H1 (cell line): ENCODE measurements around the gene LAPTM4A. TPM values are rescaled to one million over a fixed set of nuclear protein-coding genes. Genes with fewer than 3 reads are reported as not detected.

ENCODE experiments used
- CTCF ChIA-PET: fragments of 300-600 bp; sonication (Branson Sonifier 250); formaldehyde crosslinking; loops from one replicate; lab custom pipeline; 2021; ENCODE audit not compliant: partially characterized antibody; lab: Charles Lee
- POLR2A ChIA-PET: fragments of 300-600 bp; sonication (Branson Sonifier 250); formaldehyde crosslinking; loops from one replicate; lab custom pipeline; 2021; ENCODE audit warnings: inconsistent platforms; ENCODE audit not compliant: partially characterized antibody; lab: Charles Lee
- DNase-seq, 2 experiments: peaks; one replicate each; pipeline versions ENCODE4 v3.0.0 to v3.0.0-alpha.2; 2010 to 2022; ENCODE audit warnings: low spot score in 2 of 2, low read depth in 1 of 2, mixed read lengths in 1 of 2
- FAIRE-seq: peaks from 2 replicates; lab custom pipeline; 2011; peaks lifted over from hg19 to GRCh38; lab: Jason Lieb, UNC
- H2AFZ ChIP-seq: 2 replicates; pipeline ENCODE4 v1.8.1; 2012; ENCODE audit warnings: low read length, inconsistent platforms
- H2AK5ac ChIP-seq: 2 replicates; pipeline ENCODE4 v1.6.1; 2013; ENCODE audit warnings: low read depth, low read length
- H2BK120ac ChIP-seq: replicated peaks from 2 replicates; pipeline ENCODE3; 2013; ENCODE audit warnings: low read depth, low read length, inconsistent platforms
- H2BK12ac ChIP-seq: 2 replicates; pipeline ENCODE4 v1.6.1; 2013; ENCODE audit warnings: low read depth, low read length
- H2BK15ac ChIP-seq: 2 replicates; pipeline ENCODE4 v1.6.1; 2013; ENCODE audit warnings: low read length
- H2BK20ac ChIP-seq: 2 replicates; pipeline ENCODE4 v1.6.1; 2013; ENCODE audit warnings: low read length
- H2BK5ac ChIP-seq: 2 replicates; pipeline ENCODE4 v1.6.1; 2013; ENCODE audit warnings: low read depth, low read length
- H3K14ac ChIP-seq: 2 replicates; pipeline ENCODE4 v1.6.1; 2013; ENCODE audit warnings: inconsistent platforms; ENCODE audit not compliant: insufficient read length
- H3K18ac ChIP-seq: 2 replicates; pipeline ENCODE4 v1.6.1; 2013; ENCODE audit warnings: low read length; ENCODE audit errors: extremely low read depth
- H3K23ac ChIP-seq: 2 replicates; pipeline ENCODE4 v1.6.1; 2013; ENCODE audit warnings: inconsistent platforms; ENCODE audit not compliant: insufficient read length
- H3K23me2 ChIP-seq: 2 replicates; pipeline ENCODE4 v1.6.1; 2013; ENCODE audit warnings: low read depth, low read length
- H3K27ac ChIP-seq: 2 replicates; pipeline ENCODE4 v1.6.1; 2011; ENCODE audit warnings: low read depth, low read length, inconsistent platforms
- H3K27me3 ChIP-seq, 4 experiments: replicated peaks in 1 of 4; 1 replicate in 1 of 4; 2 replicates in 3 of 4; pipeline versions ENCODE4 v1.6.1 to v1.8.1; 2011 to 2013; ENCODE audit warnings: low read length in 3 of 4, mild to moderate bottlenecking in 3 of 4, inconsistent platforms in 2 of 4, mixed read lengths in 2 of 4, moderate library complexity in 1 of 4; ENCODE audit not compliant: control insufficient read depth in 3 of 4, insufficient read depth in 3 of 4; ENCODE audit errors: extremely low read depth in 1 of 4
- H3K36me3 ChIP-seq, 4 experiments: 2 replicates each; pipeline versions ENCODE4 v1.6.1 to v1.8.1; 2011 to 2013; ENCODE audit warnings: mild to moderate bottlenecking in 4 of 4, low read length in 3 of 4, moderate library complexity in 2 of 4, control low read depth in 1 of 4, inconsistent platforms in 1 of 4; ENCODE audit not compliant: insufficient read depth in 4 of 4, control insufficient read depth in 2 of 4
- H3K4ac ChIP-seq: replicated peaks from 2 replicates; pipeline ENCODE3; 2013; ENCODE audit warnings: low read length, low read depth, mixed read lengths, inconsistent platforms; ENCODE audit not compliant: insufficient read length
- H3K4me1 ChIP-seq, 4 experiments: replicated peaks in 1 of 4; 1 replicate in 1 of 4; 2 replicates in 3 of 4; pipeline versions ENCODE4 v1.6.1 to v1.8.1; 2011 to 2013; ENCODE audit warnings: low read length in 3 of 4, inconsistent platforms in 2 of 4, mixed read lengths in 1 of 4; ENCODE audit not compliant: insufficient read depth in 4 of 4, control insufficient read depth in 3 of 4
- H3K4me2 ChIP-seq, 2 experiments: 2 replicates each; pipeline versions ENCODE4 v1.6.1 to v1.8.1; 2011 to 2013; ENCODE audit warnings: low read depth in 2 of 2, low read length in 2 of 2, control low read depth in 1 of 2, inconsistent platforms in 1 of 2, mild to moderate bottlenecking in 1 of 2; ENCODE audit not compliant: insufficient read depth in 1 of 2
- H3K4me3 ChIP-seq, 4 experiments: fragments of 200-600, 300-600 bp in 1 of 4; sonication (generic), shearing (Covaris generic), sonication (Bioruptor Twin) in 1 of 4; 2 replicates each; pipeline versions ENCODE4 v1.5.1 to v1.8.1; 2011 to 2016; ENCODE audit warnings: low read length in 4 of 4, low read depth in 3 of 4, control low read depth in 2 of 4, inconsistent platforms in 2 of 4, mild to moderate bottlenecking in 2 of 4, mixed read lengths in 1 of 4, moderate library complexity in 1 of 4; ENCODE audit not compliant: insufficient read depth in 2 of 4; ENCODE audit errors: extremely low read depth in 1 of 4
- H3K56ac ChIP-seq: replicated peaks from 2 replicates; pipeline ENCODE3; 2013; ENCODE audit warnings: low read depth, mild to moderate bottlenecking, mixed read lengths, low read length, inconsistent platforms; ENCODE audit not compliant: insufficient read length
- H3K79me1 ChIP-seq: 2 replicates; pipeline ENCODE4 v1.6.1; 2013; ENCODE audit warnings: low read depth, low read length, control low read depth
- H3K79me2 ChIP-seq, 2 experiments: 2 replicates each; pipeline versions ENCODE4 v1.6.1 to v1.8.1; 2012 to 2013; ENCODE audit warnings: low read length in 2 of 2, mild to moderate bottlenecking in 2 of 2, inconsistent platforms in 1 of 2; ENCODE audit not compliant: insufficient read depth in 2 of 2, control insufficient read depth in 1 of 2
- H3K9ac ChIP-seq, 4 experiments: replicated peaks in 1 of 4; 1 replicate in 1 of 4; 2 replicates in 3 of 4; pipeline versions ENCODE4 v1.6.1 to v1.8.1; 2011 to 2013; ENCODE audit warnings: low read depth in 3 of 4, low read length in 3 of 4, control low read depth in 2 of 4, mild to moderate bottlenecking in 2 of 4, moderate library complexity in 2 of 4, inconsistent platforms in 1 of 4; ENCODE audit errors: extremely low read depth in 1 of 4
- H3K9me3 ChIP-seq, 2 experiments: 2 replicates each; pipeline versions ENCODE4 v1.6.1 to v1.8.1; 2012 to 2013; ENCODE audit warnings: mild to moderate bottlenecking in 2 of 2, moderate library complexity in 2 of 2, control low read depth in 1 of 2, inconsistent platforms in 1 of 2, low read depth in 1 of 2, low read length in 1 of 2, mixed read lengths in 1 of 2; ENCODE audit not compliant: insufficient read depth in 2 of 2
- H4K20me1 ChIP-seq, 2 experiments: replicated peaks in 1 of 2; 2 replicates each; pipeline versions ENCODE3 to v1.8.1; 2011 to 2013; ENCODE audit warnings: inconsistent platforms in 2 of 2, low read length in 2 of 2, mild to moderate bottlenecking in 1 of 2; ENCODE audit not compliant: insufficient read depth in 2 of 2, control insufficient read depth in 1 of 2
- H4K5ac ChIP-seq: 2 replicates; pipeline ENCODE4 v1.6.1; 2013; ENCODE audit warnings: low read length, low read depth, mixed read lengths, inconsistent platforms; ENCODE audit not compliant: insufficient read length
- H4K8ac ChIP-seq: 2 replicates; pipeline ENCODE4 v1.8.0; 2013; ENCODE audit warnings: mild to moderate bottlenecking, moderate library complexity, low read length, inconsistent platforms; ENCODE audit not compliant: insufficient read depth; ENCODE audit errors: extremely low read depth
- H4K91ac ChIP-seq: replicated peaks from 2 replicates; pipeline ENCODE3; 2013; ENCODE audit warnings: low read length, mixed read lengths, inconsistent platforms; ENCODE audit not compliant: insufficient read length
- CHD2 ChIP-seq: IDR thresholded peaks from 2 replicates; pipeline ENCODE4 v1.6.1; 2012; ENCODE audit warnings: low read length, improper control_type of control experiment
- HDAC6 ChIP-seq: IDR thresholded peaks from one replicate; pipeline ENCODE4 v1.7.1; 2012; ENCODE audit warnings: low read depth, mild to moderate bottlenecking, inconsistent platforms, low read length, moderate library complexity
- RFX5 ChIP-seq: IDR thresholded peaks from 2 replicates; pipeline ENCODE4 v1.6.1; 2011; ENCODE audit warnings: low read depth, low read length, improper control_type of control experiment, borderline replicate concordance
- RNF2 ChIP-seq: fragments of 200-900, 300-1000 bp; sonication (generic); IDR thresholded peaks from 2 replicates; pipeline ENCODE4 v1.7.1; 2016; ENCODE audit warnings: borderline replicate concordance, low read depth, mild to moderate bottlenecking, antibody characterized with exemption, low read length; ENCODE audit not compliant: poor library complexity, severe bottlenecking; ENCODE audit errors: missing control alignments
- SIN3A ChIP-seq, 2 experiments: IDR thresholded peaks in 1 of 2; conservative IDR thresholded peaks in 1 of 2; 2 replicates each; pipeline ENCODE4 v1.6.1; 2011 to 2012; ENCODE audit warnings: low read length in 2 of 2, improper control_type of control experiment in 1 of 2, low read depth in 1 of 2, mild to moderate bottlenecking in 1 of 2
- SIX5 ChIP-seq: IDR thresholded peaks from 2 replicates; pipeline ENCODE4 v1.6.1; 2011; ENCODE audit warnings: mild to moderate bottlenecking, low read depth, low read length
- WGBS, 2 experiments: shearing (Covaris generic) in 1 of 2; methylation state at CpG; one replicate each; pipeline versions ENCODE4 v1.1.6 to v1.1.7; 2013 to 2015; ENCODE audit warnings: low lambda C conversion rate in 2 of 2, mixed read lengths in 2 of 2, inconsistent platforms in 1 of 2, low coverage in 1 of 2, missing lambda C conversion rate in 1 of 2; ENCODE audit not compliant: insufficient replicate concordance in 2 of 2, insufficient coverage in 1 of 2, insufficient read length in 1 of 2; ENCODE audit errors: extremely low coverage in 1 of 2, missing lambda C conversion rate in 1 of 2; 5-methylcytosine and 5-hydroxymethylcytosine counted together
- polyA plus RNA-seq, 7 experiments: library from polyadenylated mRNA; depleted of rRNA in 3 of 7; stranded (reverse) in 5 of 7; unstranded in 2 of 7; fragments of >200 nt in 5 of 7; fragments of 200-250 nt in 2 of 7; gene quantifications; 1 replicate in 5 of 7; 2 replicates in 1 of 7; 4 replicates in 1 of 7; pipeline versions ENCODE4 v1.2.1 to v1.2.3, GENCODE V29; 2011 to 2013; ENCODE audit warnings: missing spikeins in 2 of 7, mixed read lengths in 2 of 7
- total RNA-seq: library from RNA; stranded (reverse); fragmentation: NEBNext Ultra II Directional; extraction: Animal tissue kit (Norgen Biotek cat#: 25700); gene quantifications from 2 replicates; pipeline ENCODE4 v1.2.1, GENCODE V29; 2021

Gene LAPTM4A
- total and polyA plus RNA-seq, 2 of the 8 experiments (the other 6 are each of a cell fraction or from before 2014, with no cell fraction given): 193 to 419 TPM

- FAIRE-seq: no peak
- H2AFZ ChIP-seq: no peak overlapping the region
- no peak overlapping the region for H2BK12ac ChIP-seq
- no peak overlapping the region for H4K8ac ChIP-seq
- DNase-seq: no peak
- H2AK5ac ChIP-seq: no peak overlapping the region
- H3K23ac ChIP-seq: no peak overlapping the region
- H3K18ac ChIP-seq: no peak overlapping the region
- H2BK20ac ChIP-seq: no peak overlapping the region
- H3K36me3 ChIP-seq: no peaks in the 10 kb centered on the region; a peak in 1 of 8 replicates
- H4K5ac ChIP-seq: no peak overlapping the region
- no peak overlapping the region for H3K14ac ChIP-seq
- H3K27me3 ChIP-seq: no peaks in the 10 kb centered on the region
- no peak overlapping the region for H2BK5ac ChIP-seq
- peaks cover 0 to 5% (median 0%) of the 10 kb centered on the region in 4 experiments; a peak in 3 of 7 replicates for H3K4me1 ChIP-seq
- no peak overlapping the region for H3K4ac ChIP-seq
- WGBS, 2 experiments: 20% methylated on average over 4 of the region's 4 CpGs; no CpG with 5 or more reads in 1 of the 2 experiments
- ChIA-PET POLR2A (interaction anchor here (0.8 to 1.4 kb wide), 4 partner anchors 8 to 25 kb away, joined by 3 to 4 read pairs (median 4); no protein-coding TSS in a partner anchor), CTCF (interaction anchor here (2.2 to 7.5 kb wide), 3 partner anchors 24 to 94 kb away, joined by 6 to 57 read pairs (median 7); no protein-coding TSS in a partner anchor)
- peak overlapping the region; percentile 32 to 93 (median 46) for H3K9ac ChIP-seq
- H3K27ac ChIP-seq: 0 out of 2 replicates have a peak overlapping the region, but pooled peaks have one; percentile 29
- H3K79me1 ChIP-seq: peaks cover 4% of the 10 kb centered on the region; the same call in 1 of the 2 replicates
- no peak overlapping the region for H3K56ac ChIP-seq
- H3K23me2 ChIP-seq: peaks cover 10% of the 10 kb centered on the region
- H4K20me1 ChIP-seq: peaks cover 1 to 5% of the 10 kb centered on the region in 2 experiments
- no peak overlapping the region for H4K91ac ChIP-seq
- peak overlapping the region; percentile 85 to 88 (median 86) for H3K4me3 ChIP-seq
- H2BK120ac ChIP-seq: no peak overlapping the region
- peaks cover 19 to 60% of the 10 kb centered on the region in 2 experiments for H3K79me2 ChIP-seq
- peak overlapping the region; percentile 91 to 99 for H3K4me2 ChIP-seq
- H3K9me3 ChIP-seq: no peaks in the 10 kb centered on the region
- H2BK15ac ChIP-seq: no peak overlapping the region
- TF ChIP-seq RFX5 (no peak), SIN3A (conservative IDR thresholded peaks at IDR 0.05 in 1 of 2, IDR thresholded peaks at IDR 0.05 in 1 of 2; ENCODE audit: low read depth in 1 of 2, low read length in 2 of 2) (no peak), HDAC6 (no peak), CHD2 (no peak), RNF2 (no peak), SIX5 (no peak)
Measured at GRCh38 chr2:20049637-20050036, 1.8 kb downstream of the LAPTM4A start.
